Upper lobe of left lung (tissue), 6 donors: ENCODE measurements around the gene SRGAP2C. TPM values are rescaled to one million over a fixed set of nuclear protein-coding genes. Genes with fewer than 3 reads are reported as not detected.
"Not testable (repeated sequence)": the region's sequence is repeated elsewhere in the genome, so short reads cannot be mapped to it uniquely, and the experiment has no call there.

ENCODE experiments used
- ATAC-seq, 2 donors: fragments of 200-7000 bp; cut with Tn5 transposase; one replicate each; pipeline ENCODE4 v1.9.1; 2022; ENCODE audit warnings: mild to moderate bottlenecking in 2 of 2, moderate library complexity in 2 of 2; ENCODE audit not compliant: low FRiP score in 2 of 2
- DNase-seq, 2 donors: peaks; one replicate each; pipeline ENCODE4 v3.0.0-alpha.2; 2019 to 2020
- H3K27ac ChIP-seq, 4 donors: fragments of 200-600 bp; sonication (generic); one replicate each; pipeline ENCODE4 v1.5.1; 2016 to 2019
- H3K27me3 ChIP-seq, 4 donors: fragments of 200-600 bp; sonication (generic); one replicate each; pipeline ENCODE4 v1.5.1; 2017 to 2019
- H3K36me3 ChIP-seq, 4 donors: fragments of 200-600 bp; sonication (generic); one replicate each; pipeline ENCODE4 v1.5.1; 2016 to 2019
- H3K4me1 ChIP-seq, 4 donors: fragments of 200-600 bp; sonication (generic); one replicate each; pipeline ENCODE4 v1.5.1; 2018 to 2019
- H3K4me3 ChIP-seq, 4 donors: fragments of 200-600 bp; sonication (generic); one replicate each; pipeline ENCODE4 v1.5.1; 2017 to 2019; ENCODE audit warnings: mild to moderate bottlenecking in 2 of 4, moderate library complexity in 1 of 4
- H3K9me3 ChIP-seq, 4 donors: fragments of 200-600 bp; sonication (generic); one replicate each; pipeline ENCODE4 v1.5.1; 2018 to 2019
- WGBS, 2 donors: methylation state at CpG; one replicate each; pipeline ENCODE4 v1.1.5; 2017 to 2018; 5-methylcytosine and 5-hydroxymethylcytosine counted together
- total RNA-seq, 6 donors: library from RNA; depleted of rRNA in 4 of 6; stranded (reverse); fragments of >200 nt in 4 of 6; gene quantifications; one replicate each; pipeline versions ENCODE4 v1.1.0 to v1.2.1, GENCODE V29; 2016 to 2021
- donor health status: DM: no; HTN: no; CAD: no; lungs with moderate emphysema.
- donor health status: DM: no; HTN: yes; CAD: no; lungs with severe emphysema.

The SRGAP2C gene
- total RNA-seq, 6 donors from 2014 or later: 16.0 to 37.8 (median 35.8) TPM

GRCh38 chr1:121366171-121366570 is 181.4 kb downstream of the SRGAP2C start:
- not testable (repeated sequence) for ATAC-seq

GRCh38 chr1:121368910-121369309 is 184.1 kb downstream of the SRGAP2C start:
- not testable (repeated sequence) for H3K36me3 ChIP-seq, H3K9me3 ChIP-seq, H3K27ac ChIP-seq, H3K4me1 ChIP-seq, H3K27me3 ChIP-seq, H3K4me3 ChIP-seq, DNase-seq
- ATAC-seq: peak; percentile 22 to 60
- no CpG with 5 or more reads among the region's 5 CpGs for WGBS, 2 donors

More at GRCh38 chr1:121366171-121366570, 181.4 kb downstream of the SRGAP2C start:
- not testable (repeated sequence) for H3K27ac ChIP-seq, H3K4me3 ChIP-seq, H3K36me3 ChIP-seq, H3K9me3 ChIP-seq, H3K4me1 ChIP-seq, DNase-seq, H3K27me3 ChIP-seq
- no CpG with 5 or more reads among the region's 3 CpGs for WGBS, 2 donors

DNA sequence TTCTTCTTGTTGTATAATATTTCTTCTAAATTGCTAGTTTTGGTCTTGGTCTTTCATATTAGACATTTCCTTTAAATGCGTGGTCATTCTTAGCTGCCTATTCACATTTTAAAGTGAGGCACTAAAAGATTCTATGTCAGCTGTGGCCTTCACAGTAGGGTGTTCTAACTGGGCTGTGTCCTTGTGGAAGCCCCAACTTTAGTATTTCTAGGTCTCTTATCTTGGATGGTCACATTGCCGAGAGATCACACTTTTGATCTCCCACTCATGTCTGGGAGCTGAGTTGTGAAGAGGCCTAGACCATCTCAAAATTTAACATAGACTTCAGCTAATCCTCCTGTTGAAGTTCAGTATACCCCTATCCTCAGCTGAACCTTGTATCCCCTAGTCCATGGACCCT is 185.2 kb downstream of the SRGAP2C start:
- not testable (repeated sequence) for H3K4me1 ChIP-seq, DNase-seq, H3K9me3 ChIP-seq, H3K4me3 ChIP-seq, ATAC-seq, H3K36me3 ChIP-seq, H3K27me3 ChIP-seq, H3K27ac ChIP-seq
- WGBS, 2 donors: 100% methylated on average over 2 of the region's 2 CpGs

DNA sequence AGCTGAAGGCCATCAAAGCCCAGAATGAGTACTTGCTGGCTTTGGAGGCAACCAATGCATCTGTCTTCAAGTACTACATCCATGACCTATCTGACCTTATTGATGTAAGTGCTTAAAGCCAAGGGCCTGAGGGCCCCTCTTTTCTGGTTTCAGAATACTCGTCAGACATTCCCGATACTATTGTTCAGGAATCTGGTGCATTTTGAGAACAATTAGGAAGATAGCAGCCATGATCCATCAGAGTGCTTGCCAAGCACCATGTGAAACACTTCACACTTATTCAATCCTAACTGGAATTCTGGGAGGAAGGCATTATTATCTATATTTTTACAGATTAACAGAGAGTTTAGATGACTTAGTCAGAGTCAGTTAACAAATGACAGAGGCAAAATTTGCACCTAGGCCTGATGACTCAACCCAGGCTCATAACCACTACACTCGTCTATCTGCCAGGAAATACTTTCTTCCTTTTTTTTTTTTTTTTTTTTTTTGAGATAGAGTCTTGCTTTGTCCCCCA is 190.1 kb downstream of the SRGAP2C start:
- H3K9me3 ChIP-seq, H3K27ac ChIP-seq, H3K4me1 ChIP-seq, H3K27me3 ChIP-seq, H3K4me3 ChIP-seq, H3K36me3 ChIP-seq, DNase-seq: not testable (repeated sequence)
- peak in 1 of 2 donors; percentile 36 for ATAC-seq
- WGBS, 2 donors: 53 to 78% methylated on average over 3 of the region's 3 CpGs

- H3K27me3 ChIP-seq, H3K9me3 ChIP-seq, DNase-seq, ATAC-seq, H3K4me3 ChIP-seq, H3K27ac ChIP-seq, H3K4me1 ChIP-seq, H3K36me3 ChIP-seq: not testable (repeated sequence)
- 60 to 82% methylated on average over 1 to 7 of the region's 7 CpGs for whole genome bisulfite sequencing, 2 donors
Observed at GRCh38 chr1:121376986-121377385, 192.2 kb downstream of the SRGAP2C start.

DNA sequence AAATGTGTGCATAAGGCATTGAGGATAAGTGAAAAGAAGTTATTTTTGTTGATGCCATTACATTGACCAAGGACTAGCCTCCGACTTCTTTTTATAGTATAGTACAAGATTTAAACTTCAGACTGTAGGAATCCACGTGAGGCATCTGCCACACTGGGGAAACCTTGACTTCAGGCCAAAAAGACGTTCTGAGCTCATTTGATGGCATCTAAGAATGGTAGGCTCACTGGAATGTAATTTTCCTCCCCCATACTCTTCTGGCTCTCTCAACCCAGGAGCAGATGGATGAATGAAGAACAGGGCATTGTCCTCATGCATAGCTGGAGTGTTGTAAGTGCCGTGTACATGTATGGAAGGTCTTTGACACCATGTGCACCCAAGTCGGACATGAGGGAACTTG is 194.0 kb downstream of the SRGAP2C start:
- not testable (repeated sequence) for H3K27me3 ChIP-seq, DNase-seq, ATAC-seq, H3K4me1 ChIP-seq, H3K27ac ChIP-seq, H3K36me3 ChIP-seq, H3K4me3 ChIP-seq, H3K9me3 ChIP-seq
- 87 to 94% methylated on average over 2 to 5 of the region's 5 CpGs for WGBS, 2 donors

- H3K27ac ChIP-seq, H3K4me1 ChIP-seq, H3K27me3 ChIP-seq, H3K9me3 ChIP-seq, DNase-seq, H3K36me3 ChIP-seq, H3K4me3 ChIP-seq: not testable (repeated sequence)
- ATAC-seq: peak; percentile 2 to 89
- WGBS, 2 donors: 66 to 90% methylated on average over 3 of the region's 4 CpGs
Observed at GRCh38 chr1:121384754-121385153, 200.0 kb downstream of the SRGAP2C start.

DNA sequence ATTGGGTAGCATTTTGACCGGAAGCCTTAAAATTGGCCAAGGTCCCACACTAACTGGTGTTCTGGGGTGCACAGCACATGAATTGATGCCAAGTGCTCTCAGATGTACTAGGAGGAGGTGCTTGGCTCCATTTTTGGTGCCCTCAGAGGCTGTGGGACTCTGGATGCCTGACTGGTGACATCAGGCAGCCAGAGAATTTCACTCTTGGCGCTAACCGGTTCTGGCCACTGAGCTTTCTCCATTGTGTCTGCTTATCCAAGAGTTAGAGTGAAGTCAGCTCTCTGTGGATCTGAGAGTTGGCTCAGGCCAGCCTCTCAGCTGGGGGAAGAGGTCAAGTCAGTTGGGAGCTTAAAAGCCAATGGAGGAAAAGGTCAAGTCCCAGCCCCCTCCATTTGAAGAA is 200.4 kb downstream of the SRGAP2C start:
- ATAC-seq: peak; percentile 76 to 93
- not testable (repeated sequence) for H3K4me1 ChIP-seq, H3K27me3 ChIP-seq, H3K36me3 ChIP-seq, DNase-seq, H3K4me3 ChIP-seq, H3K9me3 ChIP-seq, H3K27ac ChIP-seq
- WGBS, 2 donors: no CpG with 5 or more reads among the region's 3 CpGs

DNA sequence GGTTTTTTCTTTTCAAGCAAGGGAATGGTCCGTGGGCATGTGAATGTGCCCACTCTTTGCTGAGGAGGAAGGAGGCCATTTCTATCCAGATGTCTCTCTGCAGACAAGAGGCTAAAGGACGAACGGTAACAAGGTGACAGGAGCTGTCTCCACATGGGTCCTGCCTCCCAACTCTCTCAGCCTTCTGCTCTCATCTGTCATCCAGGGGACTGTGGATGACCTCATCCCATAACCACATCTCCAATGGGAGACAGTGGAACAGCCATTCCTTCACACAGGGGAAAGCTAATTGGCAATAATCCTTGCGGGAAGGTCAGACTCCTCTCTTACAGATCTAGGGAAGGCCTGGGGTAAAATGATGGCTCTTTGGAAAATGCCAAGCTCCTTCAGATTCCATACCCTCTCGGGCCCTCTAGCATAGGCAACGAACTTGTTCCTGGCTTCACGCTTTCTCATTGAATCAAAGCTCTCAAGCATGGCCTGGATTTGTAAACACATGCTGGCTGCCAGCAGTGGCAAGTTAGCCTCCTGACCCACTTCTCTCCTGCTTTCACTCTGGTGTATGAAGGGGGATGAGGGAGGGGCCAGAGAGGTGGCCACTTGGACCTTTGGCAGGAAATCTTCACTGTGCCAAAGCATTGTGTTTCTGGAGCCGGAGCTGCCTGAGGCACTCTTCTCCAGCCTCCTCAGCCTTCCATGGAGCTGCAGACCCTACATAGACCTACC is 201.0 kb downstream of the SRGAP2C start:
- ATAC-seq: peak; percentile 18 to 34
- H3K27me3 ChIP-seq, H3K4me1 ChIP-seq, H3K9me3 ChIP-seq, DNase-seq, H3K36me3 ChIP-seq, H3K4me3 ChIP-seq, H3K27ac ChIP-seq: not testable (repeated sequence)
- 50 to 100% methylated on average over 2 to 4 of the region's 8 CpGs for WGBS, 2 donors

DNA sequence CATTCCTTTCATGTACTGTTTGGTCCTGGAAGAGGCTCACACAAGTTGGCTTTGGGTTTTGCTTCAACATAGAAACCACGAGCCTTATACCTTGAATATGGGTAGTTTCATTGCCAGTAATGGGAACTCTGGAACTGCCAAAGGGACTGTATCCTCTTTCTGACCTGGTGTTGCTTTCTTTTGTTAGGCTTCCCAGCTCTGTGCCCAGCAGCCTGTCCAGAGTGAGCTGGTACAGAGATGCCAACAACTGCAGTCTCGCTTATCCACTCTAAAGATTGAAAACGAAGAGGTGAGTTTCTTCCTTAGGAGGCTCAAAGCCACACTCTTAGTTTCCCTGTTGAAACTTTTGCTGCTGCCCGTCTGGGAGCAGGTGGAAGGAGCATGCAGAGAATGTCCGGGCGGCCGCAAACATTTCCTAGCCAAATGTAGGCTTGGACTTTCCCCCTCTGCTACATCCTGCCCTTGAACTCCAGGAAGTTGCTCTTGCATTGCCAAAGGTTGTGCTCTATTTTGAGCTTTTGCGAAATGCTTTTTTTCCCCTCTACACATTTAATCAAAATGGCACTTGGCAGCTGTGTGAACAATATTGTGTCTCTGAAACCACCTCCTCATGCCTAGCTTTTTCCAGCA is 201.7 kb downstream of the SRGAP2C start:
- H3K36me3 ChIP-seq, H3K4me3 ChIP-seq, H3K9me3 ChIP-seq, H3K27me3 ChIP-seq, H3K4me1 ChIP-seq, DNase-seq, H3K27ac ChIP-seq: not testable (repeated sequence)
- no CpG with 5 or more reads among the region's 8 CpGs for WGBS, 2 donors
- peak in 1 of 2 donors; percentile 71 for ATAC-seq

DNA sequence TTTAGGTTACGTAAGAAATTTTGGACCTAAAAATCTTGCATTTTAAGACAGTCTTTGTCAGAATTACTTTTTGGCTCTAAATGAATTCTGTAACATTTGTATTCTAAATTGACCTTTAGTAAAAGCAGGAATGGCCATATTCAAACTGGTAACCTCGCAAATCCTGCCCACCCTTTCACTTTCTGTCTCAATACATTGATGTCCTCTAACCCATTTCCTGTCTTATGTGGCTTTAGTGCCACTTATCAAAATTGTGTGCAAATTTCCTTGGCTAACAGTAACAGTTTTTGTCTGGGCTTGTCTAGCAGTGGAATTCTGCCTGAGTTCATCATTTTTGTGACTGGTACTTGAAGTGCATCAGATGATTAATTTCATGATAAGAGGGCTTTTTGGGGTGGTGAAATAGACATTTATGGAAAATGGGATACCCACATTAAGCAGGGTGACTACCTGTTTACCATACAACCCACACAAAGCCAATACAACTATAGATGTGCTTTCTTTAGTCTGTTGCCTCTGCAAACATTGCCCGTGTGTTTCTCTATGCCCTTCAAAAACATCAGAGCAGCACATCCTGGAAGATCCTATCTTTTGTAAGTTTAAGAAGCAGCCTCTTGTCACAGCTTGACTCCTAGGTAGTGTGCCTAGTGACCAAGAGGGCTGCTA is 205.3 kb downstream of the SRGAP2C start:
- H3K4me3 ChIP-seq, H3K27me3 ChIP-seq, H3K9me3 ChIP-seq, DNase-seq, H3K4me1 ChIP-seq, H3K27ac ChIP-seq, ATAC-seq, H3K36me3 ChIP-seq: not testable (repeated sequence)
- no CpG with 5 or more reads among the region's 3 CpGs for WGBS, 2 donors

DNA sequence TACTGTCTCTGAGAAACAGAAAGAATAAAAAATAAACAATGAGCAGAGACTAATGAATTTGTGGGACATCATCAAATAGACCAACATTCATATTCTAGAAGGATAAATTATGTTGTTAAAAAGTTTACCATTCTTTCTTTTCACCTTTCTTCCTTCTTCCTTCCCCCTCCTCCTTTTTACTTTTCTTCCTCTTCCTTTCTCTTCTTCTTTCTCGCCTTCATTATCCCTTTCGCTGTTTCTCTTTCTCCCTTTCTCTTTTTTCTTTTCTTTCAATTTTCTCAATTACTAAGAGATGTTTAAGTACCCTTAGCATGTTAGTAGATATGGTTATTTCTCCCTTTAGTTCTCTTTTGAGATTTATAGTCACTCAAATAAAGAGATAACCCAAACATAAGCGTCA is 207.4 kb downstream of the SRGAP2C start:
- not testable (repeated sequence) for H3K36me3 ChIP-seq, H3K27ac ChIP-seq, DNase-seq, H3K27me3 ChIP-seq, ATAC-seq, H3K9me3 ChIP-seq, H3K4me3 ChIP-seq, H3K4me1 ChIP-seq
- 94 to 96% methylated on average over 3 of the region's 3 CpGs for WGBS, 2 donors

DNA sequence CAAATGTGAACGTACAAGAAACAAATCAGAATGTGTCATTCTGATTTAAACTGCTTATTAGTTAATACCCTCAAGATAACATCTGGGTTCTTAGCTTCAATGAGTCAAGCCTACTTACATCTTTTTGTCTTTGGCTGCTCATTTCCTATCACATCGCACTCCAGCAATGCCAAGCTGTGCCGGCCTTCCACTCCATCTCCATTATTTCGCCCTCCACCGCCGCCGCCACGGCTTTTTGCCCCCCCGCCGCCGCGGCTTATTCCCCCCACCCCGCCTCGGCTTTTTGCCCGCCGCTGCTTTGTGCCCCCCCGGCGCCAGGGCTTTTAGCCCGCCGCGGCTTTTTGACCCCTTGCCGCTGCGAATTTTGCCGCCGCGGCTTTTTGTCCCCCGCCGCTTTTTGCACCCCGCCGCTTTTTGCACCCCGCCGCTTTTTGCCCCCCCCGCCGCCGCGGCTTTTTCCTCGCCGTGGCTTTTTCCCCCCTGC is 211.0 kb downstream of the SRGAP2C start:
- ATAC-seq, H3K9me3 ChIP-seq, H3K4me1 ChIP-seq, H3K27me3 ChIP-seq, H3K36me3 ChIP-seq: not testable (repeated sequence)
- Histone ChIP-seq H3K4me3 (peak overlapping the region; percentile 7 to 59 (median 47)), H3K27ac (peak overlapping the region in 1 of 4 donors; percentile 23)
- 1 to 2% methylated on average over 19 of the region's 38 CpGs for WGBS, 2 donors
- peak in 1 of 2 donors; percentile 80 for DNase-seq
